ENCODE data around the gene ATG101.

DNA sequence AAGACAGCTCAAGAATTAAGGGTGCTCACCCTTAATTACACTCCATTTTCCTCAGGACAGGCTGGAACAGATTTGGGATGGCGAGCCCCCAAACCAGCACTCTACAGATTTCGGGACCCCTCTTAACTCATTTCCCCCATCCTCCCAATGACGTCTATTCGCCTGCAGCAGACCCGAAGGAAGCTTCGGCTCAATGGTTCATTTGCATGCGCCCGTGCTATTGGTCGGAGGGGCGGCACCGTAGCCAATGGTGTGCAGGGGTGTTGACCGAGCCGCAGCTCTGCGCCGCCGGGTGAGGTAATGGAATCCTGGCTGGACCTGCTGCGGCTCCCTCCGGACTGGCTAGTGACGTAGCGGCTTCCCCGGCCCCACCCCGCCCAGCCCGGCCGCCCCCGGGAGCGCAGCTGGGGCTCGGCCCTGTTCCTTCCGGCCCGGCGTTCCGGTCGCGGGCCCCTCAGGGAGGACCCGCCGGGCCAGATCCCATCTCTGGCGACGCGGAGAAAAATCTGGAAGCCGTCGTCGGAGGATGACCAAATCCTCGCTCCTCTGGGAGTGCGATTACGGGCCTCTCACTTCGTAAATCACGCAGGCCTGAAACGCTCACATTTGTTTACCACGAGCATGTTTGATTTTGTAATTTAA lies 36.9 kb upstream of the ATG101 start:
- TF ChIP-seq, protein P1, sequence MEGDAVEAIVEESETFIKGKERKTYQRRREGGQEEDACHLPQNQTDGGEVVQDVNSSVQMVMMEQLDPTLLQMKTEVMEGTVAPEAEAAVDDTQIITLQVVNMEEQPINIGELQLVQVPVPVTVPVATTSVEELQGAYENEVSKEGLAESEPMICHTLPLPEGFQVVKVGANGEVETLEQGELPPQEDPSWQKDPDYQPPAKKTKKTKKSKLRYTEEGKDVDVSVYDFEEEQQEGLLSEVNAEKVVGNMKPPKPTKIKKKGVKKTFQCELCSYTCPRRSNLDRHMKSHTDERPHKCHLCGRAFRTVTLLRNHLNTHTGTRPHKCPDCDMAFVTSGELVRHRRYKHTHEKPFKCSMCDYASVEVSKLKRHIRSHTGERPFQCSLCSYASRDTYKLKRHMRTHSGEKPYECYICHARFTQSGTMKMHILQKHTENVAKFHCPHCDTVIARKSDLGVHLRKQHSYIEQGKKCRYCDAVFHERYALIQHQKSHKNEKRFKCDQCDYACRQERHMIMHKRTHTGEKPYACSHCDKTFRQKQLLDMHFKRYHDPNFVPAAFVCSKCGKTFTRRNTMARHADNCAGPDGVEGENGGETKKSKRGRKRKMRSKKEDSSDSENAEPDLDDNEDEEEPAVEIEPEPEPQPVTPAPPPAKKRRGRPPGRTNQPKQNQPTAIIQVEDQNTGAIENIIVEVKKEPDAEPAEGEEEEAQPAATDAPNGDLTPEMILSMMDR (IDR thresholded peaks at IDR 0.05) = no peak
- TF ChIP-seq POLR2AphosphoS5 (IDR thresholded peaks at IDR 0.05; ENCODE audit: low read depth, low read length) = no peak
- no peak for TF ChIP-seq SIN3A (IDR thresholded peaks at IDR 0.05; ENCODE audit: borderline replicate concordance, insufficient read depth, low read depth, low read length)
- no peak for TF ChIP-seq TCF7L2 (IDR thresholded peaks at IDR 0.05; ENCODE audit: low read depth, low read length)
- TF ChIP-seq, protein P2, sequence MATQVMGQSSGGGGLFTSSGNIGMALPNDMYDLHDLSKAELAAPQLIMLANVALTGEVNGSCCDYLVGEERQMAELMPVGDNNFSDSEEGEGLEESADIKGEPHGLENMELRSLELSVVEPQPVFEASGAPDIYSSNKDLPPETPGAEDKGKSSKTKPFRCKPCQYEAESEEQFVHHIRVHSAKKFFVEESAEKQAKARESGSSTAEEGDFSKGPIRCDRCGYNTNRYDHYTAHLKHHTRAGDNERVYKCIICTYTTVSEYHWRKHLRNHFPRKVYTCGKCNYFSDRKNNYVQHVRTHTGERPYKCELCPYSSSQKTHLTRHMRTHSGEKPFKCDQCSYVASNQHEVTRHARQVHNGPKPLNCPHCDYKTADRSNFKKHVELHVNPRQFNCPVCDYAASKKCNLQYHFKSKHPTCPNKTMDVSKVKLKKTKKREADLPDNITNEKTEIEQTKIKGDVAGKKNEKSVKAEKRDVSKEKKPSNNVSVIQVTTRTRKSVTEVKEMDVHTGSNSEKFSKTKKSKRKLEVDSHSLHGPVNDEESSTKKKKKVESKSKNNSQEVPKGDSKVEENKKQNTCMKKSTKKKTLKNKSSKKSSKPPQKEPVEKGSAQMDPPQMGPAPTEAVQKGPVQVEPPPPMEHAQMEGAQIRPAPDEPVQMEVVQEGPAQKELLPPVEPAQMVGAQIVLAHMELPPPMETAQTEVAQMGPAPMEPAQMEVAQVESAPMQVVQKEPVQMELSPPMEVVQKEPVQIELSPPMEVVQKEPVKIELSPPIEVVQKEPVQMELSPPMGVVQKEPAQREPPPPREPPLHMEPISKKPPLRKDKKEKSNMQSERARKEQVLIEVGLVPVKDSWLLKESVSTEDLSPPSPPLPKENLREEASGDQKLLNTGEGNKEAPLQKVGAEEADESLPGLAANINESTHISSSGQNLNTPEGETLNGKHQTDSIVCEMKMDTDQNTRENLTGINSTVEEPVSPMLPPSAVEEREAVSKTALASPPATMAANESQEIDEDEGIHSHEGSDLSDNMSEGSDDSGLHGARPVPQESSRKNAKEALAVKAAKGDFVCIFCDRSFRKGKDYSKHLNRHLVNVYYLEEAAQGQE (IDR thresholded peaks at IDR 0.05; ENCODE audit: insufficient read depth in 1 of 2, low read depth in 2 of 2, low read length in 1 of 2) = no peak
